Nephron progenitor cell (in vitro differentiated cells): ENCODE measurements around the gene ADGRL3.

ENCODE experiments used
- DNase-seq: peaks from one replicate; pipeline ENCODE4 v3.0.0; 2021
- H3K27ac Mint-ChIP-seq: 2 replicates; pipeline ENCODE4 v1.8.0; 2021; ENCODE audit warnings: mild to moderate bottlenecking, moderate library complexity, mixed read lengths
- H3K27me3 Mint-ChIP-seq: 2 replicates; pipeline ENCODE4 v1.8.0; 2021; ENCODE audit warnings: mild to moderate bottlenecking, low read depth, mixed read lengths; ENCODE audit not compliant: poor library complexity
- H3K36me3 Mint-ChIP-seq: 2 replicates; pipeline ENCODE4 v1.8.0; 2021; ENCODE audit warnings: low read depth, mixed read lengths
- H3K4me1 Mint-ChIP-seq: 2 replicates; pipeline ENCODE4 v1.8.0; 2021; ENCODE audit warnings: mixed read lengths
- H3K4me3 Mint-ChIP-seq: 2 replicates; pipeline ENCODE4 v1.8.0; 2021; ENCODE audit warnings: mild to moderate bottlenecking, moderate library complexity, mixed read lengths
- H3K9me3 Mint-ChIP-seq: 2 replicates; pipeline ENCODE4 v1.8.0; 2021; ENCODE audit warnings: mild to moderate bottlenecking, moderate library complexity, mixed read lengths
- CTCF ChIP-seq: fragments of 200-600 bp; sonication (generic); IDR thresholded peaks from 2 replicates; pipeline ENCODE4 v1.5.0; 2021; ENCODE audit warnings: antibody characterized with exemption

The ADGRL3 gene

GRCh38 chr4:61210186-61210939 is 10.2 kb downstream of the ADGRL3 start:
- DNase-seq: peak; percentile 11
- H3K27ac Mint-ChIP-seq: no peak overlapping the region
- H3K4me1 Mint-ChIP-seq: peaks cover 8% of the 10 kb centered on the region
- H3K9me3 Mint-ChIP-seq: no peaks in the 10 kb centered on the region
- H3K4me3 Mint-ChIP-seq: no peak overlapping the region
- TF ChIP-seq CTCF: no peak
- no peaks in the 10 kb centered on the region for H3K27me3 Mint-ChIP-seq
- H3K36me3 Mint-ChIP-seq: no peaks in the 10 kb centered on the region

- Mint-ChIP-seq H3K36me3 (no peaks in the 10 kb centered on the region), H3K27ac (no peak overlapping the region), H3K27me3 (no peaks in the 10 kb centered on the region), H3K4me3 (no peak overlapping the region), H3K4me1 (peaks cover 8% of the 10 kb centered on the region), H3K9me3 (no peaks in the 10 kb centered on the region)
- TF ChIP-seq CTCF: no peak
- no peak for DNase-seq
Observed at GRCh38 chr4:61211781-61212180, 11.7 kb downstream of the ADGRL3 start.

- H3K27me3 Mint-ChIP-seq: no peaks in the 10 kb centered on the region
- H3K9me3 Mint-ChIP-seq: no peaks in the 10 kb centered on the region
- no peak for TF ChIP-seq CTCF
- no peak overlapping the region for H3K27ac Mint-ChIP-seq
- H3K4me1 Mint-ChIP-seq: peaks cover 8% of the 10 kb centered on the region
- no peak overlapping the region for H3K4me3 Mint-ChIP-seq
- no peak for DNase-seq
- no peaks in the 10 kb centered on the region for H3K36me3 Mint-ChIP-seq
Observed at GRCh38 chr4:61212788-61213187, 12.7 kb downstream of the ADGRL3 start.

- DNase-seq: no peak
- Mint-ChIP-seq H3K9me3 (no peaks in the 10 kb centered on the region), H3K4me3 (no peak overlapping the region), H3K36me3 (no peaks in the 10 kb centered on the region), H3K4me1 (peaks cover 8% of the 10 kb centered on the region), H3K27me3 (no peaks in the 10 kb centered on the region), H3K27ac (no peak overlapping the region)
- no peak for TF ChIP-seq CTCF
Observed at GRCh38 chr4:61214680-61215079, 14.6 kb downstream of the ADGRL3 start.

GRCh38 chr4:61217222-61217621 is 17.1 kb downstream of the ADGRL3 start:
- Mint-ChIP-seq H3K27me3 (no peaks in the 10 kb centered on the region), H3K9me3 (no peaks in the 10 kb centered on the region), H3K4me3 (no peak overlapping the region), H3K27ac (no peak overlapping the region), H3K4me1 (no peaks in the 10 kb centered on the region), H3K36me3 (no peaks in the 10 kb centered on the region)
- DNase-seq: no peak
- no peak for TF ChIP-seq CTCF

GRCh38 chr4:61220556-61220955 is 20.4 kb downstream of the ADGRL3 start:
- no peak overlapping the region for H3K27ac Mint-ChIP-seq
- no peak for TF ChIP-seq CTCF
- no peaks in the 10 kb centered on the region for H3K36me3 Mint-ChIP-seq
- no peak overlapping the region for H3K4me3 Mint-ChIP-seq
- peaks cover under 1% of the 10 kb centered on the region for H3K4me1 Mint-ChIP-seq
- H3K9me3 Mint-ChIP-seq: no peaks in the 10 kb centered on the region
- DNase-seq: no peak
- H3K27me3 Mint-ChIP-seq: no peaks in the 10 kb centered on the region
